GM18526 (cell line): ENCODE results near the gene TJP3.

ENCODE experiments used
- POLR2A ChIP-seq: IDR thresholded peaks from 3 replicates; pipeline ENCODE4 v1.6.1; 2011; ENCODE audit not compliant: insufficient read length; ENCODE audit errors: extremely low read depth

TJP3 gene

GRCh38 chr19:3708207-3708931, at the start of gene TJP3:
Gene TJP3 (plus strand): TSS chr19:3708384. CDS start chr19:3728433, 20,049 bp downstream.
- TF ChIP-seq POLR2A: no peak

- TF ChIP-seq POLR2A: no peak
Measured at GRCh38 chr19:3658870-3659745, 49.1 kb upstream of the TJP3 start.

GRCh38 chr19:3659746-3660112, 48.5 kb upstream of the TJP3 start:
- no peak for TF ChIP-seq POLR2A

GRCh38 chr19:3660493-3661219, 47.5 kb upstream of the TJP3 start:
- no peak for TF ChIP-seq POLR2A

GRCh38 chr19:3661284-3662238, 46.6 kb upstream of the TJP3 start:
- TF ChIP-seq POLR2A: no peak

GRCh38 chr19:3663838-3664237, 44.3 kb upstream of the TJP3 start:
- TF ChIP-seq POLR2A: no peak

GRCh38 chr19:3664879-3665642, 43.1 kb upstream of the TJP3 start:
- TF ChIP-seq POLR2A: no peak

GRCh38 chr19:3665681-3666544, 42.3 kb upstream of the TJP3 start:
- TF ChIP-seq POLR2A: no peak

GRCh38 chr19:3667037-3667638, 41.0 kb upstream of the TJP3 start:
- no peak for TF ChIP-seq POLR2A

GRCh38 chr19:3667766-3668165, 40.4 kb upstream of the TJP3 start:
- TF ChIP-seq POLR2A: no peak

GRCh38 chr19:3668331-3669081, 39.7 kb upstream of the TJP3 start:
- TF ChIP-seq POLR2A: no peak

- TF ChIP-seq POLR2A: no peak
Measured at GRCh38 chr19:3669082-3669946, 38.9 kb upstream of the TJP3 start.
